T47D (cell line): ENCODE measurements around the gene CS.
"Not testable (repeated sequence)": the region's sequence is repeated elsewhere in the genome, so short reads cannot be mapped to it uniquely, and the experiment has no call there.

ENCODE experiments used
- DNase-seq, 2 experiments: peaks; one replicate each; pipeline versions ENCODE4 v3.0.0 to v3.0.0-alpha.2; 2011 to 2012; ENCODE audit warnings: low read depth in 1 of 2, low spot score in 1 of 2
- JUND ChIP-seq: IDR thresholded peaks from 2 replicates; pipeline ENCODE4 v1.6.1; 2012; ENCODE audit warnings: low read depth
- in situ Hi-C: cut with HindIII; loops from 2 replicates; pipeline ENCODE4 v1.10.0; 2016; ENCODE audit warnings: low sequenced_read_pairs, low pct_unique_long_range_greater_than_20kb

The CS gene

GRCh38 chr12:56333679-56334489, 33.8 kb upstream of the CS start, which contains the start of gene PAN2:
TSS of gene PAN2 (minus strand) at chr12:56334000. CDS start at chr12:56333094, 906 bp downstream.
- TF ChIP-seq JUND: no peak
- in situ Hi-C loops: no loop called here

DNA sequence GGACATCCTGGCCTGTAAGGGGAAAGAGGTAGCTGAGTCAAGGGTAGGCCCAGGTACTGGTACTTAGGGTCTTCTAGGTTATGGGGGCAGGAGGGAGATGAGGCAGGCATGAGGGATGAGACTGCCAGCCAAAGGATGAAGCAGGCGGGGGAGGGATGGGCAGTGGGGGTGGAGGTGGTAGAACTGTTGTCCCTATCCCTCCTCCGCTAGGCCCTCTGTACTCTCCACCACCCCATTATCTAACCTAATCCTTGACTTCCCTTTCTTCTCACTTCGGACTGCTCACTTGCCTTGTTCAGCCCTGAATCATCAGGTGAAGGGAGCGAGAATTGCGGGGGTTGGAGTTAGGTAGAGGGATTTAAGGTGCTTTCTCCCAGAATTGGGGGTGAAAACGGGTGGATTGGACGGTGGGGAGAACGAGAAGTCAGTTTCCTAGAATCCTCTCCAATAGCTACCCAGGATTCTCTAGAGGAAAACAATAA, 33.1 kb upstream of the CS start:
- in situ Hi-C loops: no loop called here
- TF ChIP-seq JUND: no peak
- no peak for DNase-seq

More at GRCh38 chr12:56333679-56334489, 33.8 kb upstream of the CS start, which contains the start of gene PAN2:
- peak; percentile 99 to 100 for DNase-seq

- in situ Hi-C loops: no loop called here
- DNase-seq: no peak
Measured at GRCh38 chr12:56332512-56333196, 32.5 kb upstream of the CS start.

DNA sequence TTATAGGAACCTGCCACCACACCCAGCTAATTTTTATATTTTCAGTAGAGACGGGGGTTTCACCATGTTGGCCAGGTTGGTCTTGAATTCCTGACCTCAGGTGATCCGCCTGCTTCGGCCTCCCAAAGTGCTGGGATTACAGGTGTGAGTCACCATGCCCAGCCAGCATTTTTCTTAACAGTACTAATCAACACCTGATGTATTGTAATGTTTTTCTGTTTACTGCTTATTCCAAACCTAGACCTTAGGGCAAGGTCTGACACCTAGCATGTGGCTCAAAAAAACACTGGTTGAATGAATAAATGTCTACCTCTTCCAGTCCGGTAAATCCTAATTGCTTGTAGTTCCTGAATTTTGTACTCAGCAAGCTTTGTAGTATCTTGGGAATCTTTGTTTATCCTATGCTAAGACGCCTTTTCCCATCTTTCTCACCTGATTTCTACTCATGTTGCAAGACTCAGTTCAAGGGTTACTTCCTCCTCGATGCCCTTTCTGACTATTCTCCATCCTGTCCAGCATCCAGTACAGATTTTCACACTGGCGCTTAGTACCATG, 30.9 kb upstream of the CS start:
- in situ Hi-C loops: no loop called here

More at GRCh38 chr12:56332512-56333196, 32.5 kb upstream of the CS start:
- no peak for TF ChIP-seq JUND

GRCh38 chr12:56326533-56326932, 26.4 kb upstream of the CS start:
- in situ Hi-C loops: no loop called here
- TF ChIP-seq JUND: no peak
- DNase-seq: no peak

More for the DNA sequence above, 30.9 kb upstream of the CS start:
- no peak for TF ChIP-seq JUND
- no peak for DNase-seq

DNA sequence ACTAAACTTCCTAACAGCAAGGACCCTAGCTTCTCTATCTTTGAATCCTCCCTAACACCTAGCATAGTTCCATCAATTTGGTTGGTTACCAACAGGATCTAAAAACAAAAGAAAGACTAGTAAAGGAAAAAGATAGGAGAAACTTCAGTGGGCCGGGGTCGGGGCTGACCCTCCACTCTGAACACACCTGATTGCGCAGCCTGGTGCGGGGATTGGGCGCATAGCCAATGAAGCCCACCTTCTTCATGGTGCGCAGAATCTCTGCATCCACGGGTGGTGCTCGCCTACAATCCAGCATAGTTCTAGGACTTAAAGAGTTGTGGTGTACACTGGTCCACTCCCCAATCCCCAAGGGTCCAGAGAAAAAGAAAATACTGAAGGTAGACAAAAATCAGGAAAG, 26.0 kb upstream of the CS start:
- no peak for DNase-seq
- in situ Hi-C loops: no loop called here
- TF ChIP-seq JUND: no peak

DNA sequence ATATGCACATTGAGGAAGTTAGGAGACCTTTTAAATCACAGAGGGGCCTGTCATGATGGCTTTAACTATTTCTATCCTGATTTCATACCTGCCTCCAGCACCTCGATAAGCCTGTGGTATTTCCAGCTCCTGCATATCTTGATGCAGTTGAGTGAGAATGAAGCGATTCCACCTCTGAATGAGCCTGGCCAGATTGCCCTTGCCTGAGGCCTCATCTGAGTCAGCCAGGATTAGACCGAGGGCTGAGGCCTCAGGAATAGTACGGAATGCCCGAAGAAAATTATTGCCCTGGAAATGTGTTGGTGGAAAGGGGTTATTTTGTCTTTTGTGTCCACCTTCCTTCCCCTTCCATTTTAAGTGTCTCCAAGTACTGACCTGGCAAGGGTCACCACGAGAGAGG, 24.1 kb upstream of the CS start:
- no peak for DNase-seq
- no peak for TF ChIP-seq JUND
- in situ Hi-C loops: no loop called here

DNA sequence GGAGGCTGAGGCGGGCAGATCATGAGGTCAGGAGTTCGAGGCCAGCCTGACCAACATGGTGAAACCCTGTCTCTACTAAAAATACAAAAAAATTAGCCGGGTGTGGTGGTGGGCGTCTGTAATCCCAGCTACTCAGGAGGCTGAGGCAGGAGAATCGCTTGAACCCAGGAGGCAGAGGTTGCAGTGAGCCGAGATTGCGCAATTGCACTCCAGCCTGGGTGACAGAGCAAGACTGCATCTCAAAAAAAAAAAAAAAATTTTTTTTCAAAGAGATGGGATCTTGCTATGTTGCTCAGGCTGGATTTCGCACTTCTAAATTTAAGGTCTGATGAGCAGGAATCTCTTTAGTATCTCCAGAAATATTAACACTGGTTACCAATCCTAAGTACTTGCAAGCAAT, 21.5 kb upstream of the CS start:
- DNase-seq, in situ Hi-C loops: not testable (repeated sequence)

- in situ Hi-C loops: no loop called here
Measured at GRCh38 chr12:56321027-56321426, 20.9 kb upstream of the CS start.

GRCh38 chr12:56317675-56318074, 17.5 kb upstream of the CS start:
- in situ Hi-C loops: no loop called here

More at GRCh38 chr12:56321027-56321426, 20.9 kb upstream of the CS start:
- no peak for TF ChIP-seq JUND
- no peak for DNase-seq

GRCh38 chr12:56315622-56316473, 15.7 kb upstream of the CS start, which contains the start of gene CNPY2:
TSS of gene CNPY2 (minus strand) at chr12:56315988. CDS start at chr12:56315217, 771 bp downstream.
- in situ Hi-C loops: no loop called here
- TF ChIP-seq JUND: no peak

More at GRCh38 chr12:56317675-56318074, 17.5 kb upstream of the CS start:
- TF ChIP-seq JUND: no peak
- DNase-seq: no peak

GRCh38 chr12:56315249-56315621, 15.1 kb upstream of the CS start:
- no peak for TF ChIP-seq JUND
- in situ Hi-C loops: no loop called here
- DNase-seq: peak in 1 of 2 experiments; percentile 20

More at GRCh38 chr12:56315622-56316473, 15.7 kb upstream of the CS start, which contains the start of gene CNPY2:
- DNase-seq: peak; percentile 92 to 99
